22Rv1 (cell line): ENCODE results near the gene ARHGAP26.

Source experiments
- H3K27ac ChIP-seq: fragments of 450-650 bp; 2 replicates; pipeline ENCODE4 v1.5.1; 2017
- CTCF ChIP-seq: fragments of 450-650 bp; IDR thresholded peaks from 2 replicates; pipeline ENCODE4 v1.5.1; 2017; ENCODE audit warnings: mild to moderate bottlenecking
- ZFX ChIP-seq: fragments of 450-650 bp; IDR thresholded peaks from 2 replicates; pipeline ENCODE4 v1.6.1; 2017; ENCODE audit warnings: antibody characterized with exemption, borderline replicate concordance

Gene ARHGAP26

GRCh38 chr5:143068712-143069111 is 298.5 kb downstream of the ARHGAP26 start:
- no peak overlapping the region for H3K27ac ChIP-seq
- TF ChIP-seq CTCF (no peak), ZFX (no peak)

- TF ChIP-seq CTCF (no peak), ZFX (no peak)
- no peak overlapping the region for H3K27ac ChIP-seq
Measured at GRCh38 chr5:143071927-143072326, 301.8 kb downstream of the ARHGAP26 start.

- no peak overlapping the region for H3K27ac ChIP-seq
- TF ChIP-seq CTCF (no peak), ZFX (no peak)
Measured at GRCh38 chr5:143072734-143073133, 302.6 kb downstream of the ARHGAP26 start.

GRCh38 chr5:143073766-143074165 is 303.6 kb downstream of the ARHGAP26 start:
- no peak for TF ChIP-seq ZFX
- no peak for TF ChIP-seq CTCF
- H3K27ac ChIP-seq: no peak overlapping the region

GRCh38 chr5:143074414-143074996 is 304.3 kb downstream of the ARHGAP26 start:
- TF ChIP-seq CTCF: no peak
- TF ChIP-seq ZFX: no peak
- H3K27ac ChIP-seq: no peak overlapping the region

- H3K27ac ChIP-seq: no peak overlapping the region
- TF ChIP-seq CTCF (no peak), ZFX (no peak)
Measured at GRCh38 chr5:143076377-143076776, 306.2 kb downstream of the ARHGAP26 start.

- TF ChIP-seq CTCF (no peak), ZFX (no peak)
Measured at GRCh38 chr5:143077453-143078103, 307.4 kb downstream of the ARHGAP26 start.

More at GRCh38 chr5:143077453-143078103, 307.4 kb downstream of the ARHGAP26 start:
- no peak overlapping the region for H3K27ac ChIP-seq
